IMR-90 (cell line): ENCODE data around the gene FTCDNL1. TPM values are rescaled to one million over a fixed set of nuclear protein-coding genes. Genes with fewer than 3 reads are reported as not detected.

Source experiments
- ATAC-seq: fragments of 200-7000 bp; cut with Tn5 transposase; 2 replicates; pipeline ENCODE4 v1.9.1; 2020; ENCODE audit warnings: low read depth, mild to moderate bottlenecking, moderate library complexity
- BruUV-seq: library from RNA; stranded (reverse); fragments of 400-500 nt; replicated peaks from 2 replicates; lab custom pipeline; 2021; lab: Mats Ljungman, UMichigan
- CTCF ChIA-PET: fragments of 300-600 bp; formaldehyde crosslinking; extraction: SDS; loops from one replicate; lab custom pipeline; 2021; ENCODE audit warnings: antibody characterized with exemption; lab: Yijun Ruan, JAX
- POLR2A ChIA-PET: fragments of 300-600 bp; sonication (Branson Sonifier 250); formaldehyde crosslinking; loops from one replicate; lab custom pipeline; 2022; ENCODE audit warnings: antibody characterized with exemption; ENCODE audit not compliant: unreplicated experiment; lab: Charles Lee
- DNase-seq: peaks from one replicate; pipeline ENCODE4 v3.0.0; 2013
- H2AFZ ChIP-seq: replicated peaks from 2 replicates; pipeline ENCODE3; 2013; ENCODE audit warnings: low read length, mild to moderate bottlenecking; ENCODE audit not compliant: poor library complexity
- H2AK5ac ChIP-seq: 2 replicates; pipeline ENCODE4 v1.6.1; 2013; ENCODE audit warnings: low read depth, low read length, inconsistent platforms
- H2AK9ac ChIP-seq: replicated peaks from 2 replicates; pipeline ENCODE3; 2013; ENCODE audit warnings: mild to moderate bottlenecking, low read depth, low read length, moderate library complexity; ENCODE audit not compliant: poor library complexity
- H2BK120ac ChIP-seq: 2 replicates; pipeline ENCODE4 v1.6.1; 2013; ENCODE audit warnings: low read depth, low read length, inconsistent platforms
- H2BK15ac ChIP-seq: 3 replicates; pipeline ENCODE4 v1.6.1; 2013; ENCODE audit warnings: low read depth, low read length, inconsistent platforms
- H2BK20ac ChIP-seq: 2 replicates; pipeline ENCODE4 v1.6.1; 2013; ENCODE audit warnings: low read depth, mild to moderate bottlenecking, inconsistent platforms, low read length, moderate library complexity
- H2BK5ac ChIP-seq: 2 replicates; pipeline ENCODE4 v1.6.1; 2013; ENCODE audit warnings: mild to moderate bottlenecking, low read depth, low read length, inconsistent platforms; ENCODE audit not compliant: poor library complexity, severe bottlenecking
- H3K14ac ChIP-seq: replicated peaks from 2 replicates; pipeline ENCODE4 v1.6.1; 2013; ENCODE audit warnings: low read depth, low read length, inconsistent platforms
- H3K18ac ChIP-seq: 2 replicates; pipeline ENCODE4 v1.6.1; 2013; ENCODE audit warnings: low read depth, low read length, control low read depth
- H3K23ac ChIP-seq: 2 replicates; pipeline ENCODE4 v1.6.1; 2013; ENCODE audit warnings: low read depth, low read length, inconsistent platforms
- H3K27ac ChIP-seq: 2 replicates; pipeline ENCODE4 v1.5.1; 2013; ENCODE audit warnings: mild to moderate bottlenecking, control low read depth, low read length; ENCODE audit not compliant: insufficient read depth
- H3K27me3 ChIP-seq: 2 replicates; pipeline ENCODE4 v1.6.1; 2013; ENCODE audit warnings: low read length; ENCODE audit not compliant: control insufficient read depth, insufficient read depth
- H3K36me3 ChIP-seq: 2 replicates; pipeline ENCODE4 v1.6.1; 2013; ENCODE audit warnings: low read length, mixed read lengths; ENCODE audit not compliant: control insufficient read depth, insufficient read depth
- H3K4ac ChIP-seq: 2 replicates; pipeline ENCODE4 v1.6.1; 2013; ENCODE audit warnings: low read depth, low read length, inconsistent platforms
- H3K4me1 ChIP-seq: 2 replicates; pipeline ENCODE4 v1.6.1; 2013; ENCODE audit warnings: low read length, mixed read lengths; ENCODE audit not compliant: control insufficient read depth, insufficient read depth
- H3K4me2 ChIP-seq: 2 replicates; pipeline ENCODE4 v1.6.1; 2013; ENCODE audit warnings: low read depth, mild to moderate bottlenecking, control low read depth, low read length, moderate library complexity
- H3K4me3 ChIP-seq: 2 replicates; pipeline ENCODE4 v1.5.1; 2013; ENCODE audit warnings: low read depth, mild to moderate bottlenecking, control low read depth, low read length, moderate library complexity; ENCODE audit not compliant: insufficient read depth
- H3K56ac ChIP-seq: 2 replicates; pipeline ENCODE4 v1.6.1; 2013; ENCODE audit warnings: low read length, inconsistent platforms; ENCODE audit not compliant: insufficient read depth; ENCODE audit errors: extremely low read depth
- H3K79me1 ChIP-seq, 2 experiments: 2 replicates each; pipeline ENCODE4 v1.6.1; 2013; ENCODE audit warnings: low read length in 2 of 2, inconsistent platforms in 1 of 2, low read depth in 1 of 2
- H3K9ac ChIP-seq: 2 replicates; pipeline ENCODE4 v1.6.1; 2013; ENCODE audit warnings: low read depth, low read length, control low read depth
- H3K9me1 ChIP-seq: 2 replicates; pipeline ENCODE4 v1.6.1; 2013; ENCODE audit warnings: low read length, inconsistent platforms; ENCODE audit not compliant: insufficient read depth
- H3K9me3 ChIP-seq: 2 replicates; pipeline ENCODE4 v1.6.1; 2013; ENCODE audit warnings: low read length; ENCODE audit not compliant: control insufficient read depth, insufficient read depth
- H4K20me1 ChIP-seq: 2 replicates; pipeline ENCODE4 v1.6.1; 2013; ENCODE audit warnings: low read length, inconsistent platforms; ENCODE audit not compliant: insufficient read depth
- H4K5ac ChIP-seq: 2 replicates; pipeline ENCODE4 v1.6.1; 2013; ENCODE audit warnings: mild to moderate bottlenecking, low read depth, low read length, control low read depth
- H4K8ac ChIP-seq, 2 experiments: 2 replicates each; pipeline ENCODE4 v1.6.1; 2013; ENCODE audit warnings: low read depth in 2 of 2, low read length in 2 of 2, control low read depth in 1 of 2, inconsistent platforms in 1 of 2
- H4K91ac ChIP-seq: 2 replicates; pipeline ENCODE4 v1.6.1; 2013; ENCODE audit warnings: low read depth, low read length, inconsistent platforms; ENCODE audit not compliant: insufficient read depth
- BHLHE40 ChIP-seq: fragments of 150-350 bp; IDR thresholded peaks from 2 replicates; pipeline ENCODE4 v1.6.1; 2016; ENCODE audit warnings: mild to moderate bottlenecking, low read depth, low read length
- WGBS, 2 experiments: methylation state at CpG; one replicate each; pipeline versions ENCODE4 v1.1.5 to v1.1.7; 2013; ENCODE audit warnings: missing lambda C conversion rate in 2 of 2; ENCODE audit not compliant: insufficient read length in 1 of 2; ENCODE audit errors: extremely low coverage in 2 of 2; 5-methylcytosine and 5-hydroxymethylcytosine counted together
- dilution Hi-C: fragments of 300-500 bp; cut with HindIII; formaldehyde crosslinking; loops from one replicate; pipeline ENCODE4 v1.14.3; 2018; ENCODE audit warnings: low sequenced_read_pairs; ENCODE audit not compliant: unreplicated experiment
- in situ Hi-C: fragments of 300-500 bp; cut with MboI; formaldehyde crosslinking; loops from 3 replicates; pipeline ENCODE4 v1.14.3; 2019; ENCODE audit warnings: low sequenced_read_pairs, inconsistent platforms, mixed read lengths
- intact Hi-C: fragments of 100-400 bp; cut with micrococcal nuclease; formaldehyde crosslinking; loops from 2 replicates; pipeline ENCODE4 v1.10.0; 2022
- polyA plus RNA-seq, 3 experiments: library from polyadenylated mRNA; depleted of rRNA; stranded (reverse); fragments of >200 nt; gene quantifications; 2 replicates each; pipeline ENCODE4 v1.2.3, GENCODE V29; 2012; ENCODE audit warnings: low replicate concordance in 1 of 3
- total RNA-seq: library from RNA; depleted of rRNA; stranded (reverse); fragments of >200 nt; gene quantifications from 2 replicates; pipeline ENCODE4 v1.2.3, GENCODE V29; 2012

The FTCDNL1 gene
- total and polyA plus RNA-seq, 2 of the 4 experiments (the other 2 are of a cell fraction) = 0.18 to 0.21 TPM

DNA sequence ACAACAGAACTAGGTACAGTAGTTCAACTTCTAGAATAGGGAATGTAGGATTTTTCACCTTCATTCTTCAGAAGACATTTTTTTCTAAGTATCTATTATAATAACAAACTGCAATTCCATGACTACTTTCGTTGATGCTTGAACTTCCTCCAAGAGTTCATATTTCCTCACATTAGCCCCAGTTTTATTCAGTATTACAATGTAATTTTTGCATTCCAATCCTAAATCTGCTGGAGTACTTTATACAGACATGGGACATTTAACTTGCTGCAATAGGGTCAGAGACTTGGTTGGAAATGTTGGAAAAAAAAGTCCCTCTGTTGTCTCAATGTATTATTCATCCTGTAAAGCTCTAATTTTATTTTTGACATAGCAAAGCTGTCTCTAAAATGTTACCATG, 19.6 kb upstream of the FTCDNL1 start:
- H3K56ac ChIP-seq = no peak overlapping the region
- no peak overlapping the region for H3K14ac ChIP-seq
- WGBS, 2 experiments = no CpG with 5 or more reads among the region's 1 CpG
- H3K27ac ChIP-seq = no peak overlapping the region
- no peaks in the 10 kb centered on the region for H3K4me1 ChIP-seq
- H4K8ac ChIP-seq = no peak overlapping the region
- no peak overlapping the region for H3K9ac ChIP-seq
- H2BK5ac ChIP-seq = no peak overlapping the region
- no peak overlapping the region for H2AFZ ChIP-seq
- no peak for TF ChIP-seq BHLHE40
- no peak overlapping the region for H4K5ac ChIP-seq
- no peaks in the 10 kb centered on the region for H3K36me3 ChIP-seq
- H3K23ac ChIP-seq = no peak overlapping the region
- peak; percentile 46; the same call in 1 of the 2 replicates for ATAC-seq
- no peak overlapping the region for H2BK120ac ChIP-seq
- intact Hi-C loops (no loop called here), dilution Hi-C loops (no loop called here), in situ Hi-C loops (no loop called here)
- no peak overlapping the region for H2BK15ac ChIP-seq
- H2AK5ac ChIP-seq = no peak overlapping the region
- no TSS peak for BruUV-seq
- no peaks in the 10 kb centered on the region for H3K79me1 ChIP-seq
- H4K20me1 ChIP-seq = no peaks in the 10 kb centered on the region
- no peak overlapping the region for H3K4me3 ChIP-seq
- ChIA-PET POLR2A (no interaction called here), CTCF (no interaction called here)
- peaks cover 3% of the 10 kb centered on the region for H3K9me3 ChIP-seq
- H4K91ac ChIP-seq = no peak overlapping the region
- H2AK9ac ChIP-seq = no peak overlapping the region
- no peak overlapping the region for H3K4me2 ChIP-seq
- H3K4ac ChIP-seq = no peak overlapping the region
- no peak overlapping the region for H3K18ac ChIP-seq
- H3K27me3 ChIP-seq = no peaks in the 10 kb centered on the region; the same call in 1 of the 2 replicates
- no peaks in the 10 kb centered on the region for H3K9me1 ChIP-seq
- H2BK20ac ChIP-seq = no peak overlapping the region
- DNase-seq = peak; percentile 3
